HL-60 (cell line): ENCODE data around the gene MARCO.

Source experiments
- DNase-seq, 2 experiments: peaks; one replicate each; pipeline ENCODE4 v3.0.0-alpha.2; 2010 to 2020; ENCODE audit warnings: low read depth in 1 of 2, low spot score in 1 of 2
- H3K27ac ChIP-seq: fragments of 250-450 bp; sonication (Bioruptor Pico); replicated peaks from 2 replicates; pipeline ENCODE4 v1.5.1; 2020; ENCODE audit warnings: mild to moderate bottlenecking, moderate library complexity
- H3K27me3 ChIP-seq: fragments of 250-450 bp; sonication (Bioruptor Pico); 2 replicates; pipeline ENCODE4 v1.5.1; 2021; ENCODE audit warnings: mild to moderate bottlenecking, moderate library complexity; ENCODE audit not compliant: insufficient read depth, poor library complexity, severe bottlenecking
- H3K4me3 ChIP-seq: replicated peaks from 2 replicates; pipeline ENCODE4 v1.5.1; 2011; ENCODE audit warnings: mild to moderate bottlenecking, control low read depth, low read length; ENCODE audit not compliant: insufficient read depth
- CTCF ChIP-seq: IDR thresholded peaks from one replicate; pipeline ENCODE4 v1.5.1; 2011; ENCODE audit warnings: low read length, control low read depth, inconsistent platforms; ENCODE audit not compliant: insufficient read depth
- GABPA ChIP-seq: IDR thresholded peaks from 2 replicates; pipeline ENCODE4 v1.6.1; 2012; ENCODE audit warnings: low read depth
- POLR2AphosphoS5 ChIP-seq: IDR thresholded peaks from 2 replicates; pipeline ENCODE4 v1.6.1; 2012; ENCODE audit warnings: low read depth
- REST ChIP-seq: IDR thresholded peaks from 2 replicates; pipeline ENCODE4 v1.6.1; 2012; ENCODE audit warnings: low read depth; ENCODE audit not compliant: insufficient replicate concordance
- SPI1 ChIP-seq: IDR thresholded peaks from 2 replicates; pipeline ENCODE4 v1.6.1; 2012; ENCODE audit warnings: low read depth, mild to moderate bottlenecking, borderline replicate concordance

Gene MARCO

GRCh38 chr2:118937817-118938216 is 4.2 kb upstream of the MARCO start:
- TF ChIP-seq GABPA (no peak), CTCF (no peak), SPI1 (no peak), POLR2AphosphoS5 (no peak), REST (no peak)
- no peaks in the 10 kb centered on the region for H3K27me3 ChIP-seq
- H3K4me3 ChIP-seq, result no peak overlapping the region
- DNase-seq, result no peak
- no peak overlapping the region for H3K27ac ChIP-seq

- DNase-seq, result peak in 1 of 2 experiments; percentile 31
- TF ChIP-seq GABPA (no peak), REST (no peak), CTCF (no peak), SPI1 (no peak), POLR2AphosphoS5 (no peak)
- Histone ChIP-seq H3K27me3 (no peaks in the 10 kb centered on the region), H3K27ac (peak overlapping the region; percentile 31; the same call in 1 of the 2 replicates), H3K4me3 (no peak overlapping the region)
Measured at GRCh38 chr2:118939994-118940393, 2.0 kb upstream of the MARCO start.

DNA sequence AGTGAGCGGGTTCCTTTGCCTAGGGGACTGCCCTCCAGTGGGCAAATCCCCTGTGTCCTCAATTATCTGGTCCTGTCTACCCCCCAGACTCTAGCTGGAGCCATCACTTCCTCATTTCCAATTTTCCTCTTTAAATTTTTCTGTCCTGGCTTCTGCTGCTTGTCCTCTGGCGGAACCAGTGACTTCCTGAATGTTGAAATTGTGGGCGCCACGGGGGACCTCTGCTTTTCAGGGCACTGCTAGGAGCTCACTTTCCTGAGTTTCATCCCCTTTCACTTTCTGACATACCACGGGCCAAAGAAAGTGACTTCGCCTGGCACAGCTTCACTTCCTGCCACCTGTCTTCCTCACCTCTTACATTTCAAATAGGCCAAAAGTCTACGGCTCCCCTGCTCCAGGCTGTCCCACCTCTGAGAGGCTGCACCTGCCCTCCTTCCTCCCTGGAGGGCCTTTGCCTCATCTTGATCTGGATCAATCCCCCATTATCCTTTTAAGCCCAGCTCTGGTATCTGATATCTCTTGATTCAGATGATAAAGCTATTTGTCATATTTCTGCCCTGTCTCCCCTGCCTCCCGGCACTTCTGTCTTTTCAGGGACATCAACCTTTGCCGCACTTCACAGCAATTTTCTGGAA is 1.4 kb upstream of the MARCO start:
- peak; percentile 73 to 91 for DNase-seq
- no peak overlapping the region for H3K4me3 ChIP-seq

More for the DNA sequence above, 1.4 kb upstream of the MARCO start:
- H3K27me3 ChIP-seq, result no peaks in the 10 kb centered on the region
- H3K27ac ChIP-seq, result peak overlapping the region; percentile 31
- TF ChIP-seq CTCF, result no peak
- no peak for TF ChIP-seq REST
- peak; percentile 98 for TF ChIP-seq SPI1
- TF ChIP-seq POLR2AphosphoS5, result peak; percentile 74
